ENCODE results near the gene TENT4B. TPM values are rescaled to one million over a fixed set of nuclear protein-coding genes. Genes with fewer than 3 reads are reported as not detected.
A peak's percentile ranks its signal among the peaks of the same experiment; 100 is the strongest.
"Not testable (repeated sequence)": the region's sequence is repeated elsewhere in the genome, so short reads cannot be mapped to it uniquely, and the experiment has no call there.

Gene TENT4B
- total RNA-seq, 1 donor from 2014 or later: 17.3 TPM

- DNase-seq (ENCODE audit: low read depth): peak; percentile 34
Measured at GRCh38 chr16:50154420-50154950, 1.4 kb downstream of the TENT4B start.

- no peak for DNase-seq (ENCODE audit: low read depth)
Measured at GRCh38 chr16:50155925-50156324, 2.8 kb downstream of the TENT4B start.

DNA sequence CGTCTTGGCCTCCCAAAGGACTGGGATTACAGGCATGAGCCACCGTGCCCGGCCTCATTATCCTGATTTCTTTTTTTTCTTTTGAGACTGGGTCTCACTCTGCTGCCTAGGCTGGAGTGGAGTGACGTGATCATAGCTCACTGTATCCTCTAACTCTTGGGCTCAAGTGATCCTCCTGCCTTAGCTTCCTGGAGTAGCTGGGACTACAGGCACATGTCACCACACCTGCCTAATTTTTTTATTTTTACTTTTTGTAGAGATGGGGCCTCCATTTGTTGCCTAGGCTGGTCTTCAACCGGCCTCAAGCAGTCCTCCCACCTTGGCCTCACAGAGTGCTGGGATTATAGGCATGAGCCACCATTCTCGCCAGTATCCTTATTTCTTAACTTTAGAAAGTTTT, 3.5 kb downstream of the TENT4B start:
- no peak for DNase-seq (ENCODE audit: low read depth)

DNA sequence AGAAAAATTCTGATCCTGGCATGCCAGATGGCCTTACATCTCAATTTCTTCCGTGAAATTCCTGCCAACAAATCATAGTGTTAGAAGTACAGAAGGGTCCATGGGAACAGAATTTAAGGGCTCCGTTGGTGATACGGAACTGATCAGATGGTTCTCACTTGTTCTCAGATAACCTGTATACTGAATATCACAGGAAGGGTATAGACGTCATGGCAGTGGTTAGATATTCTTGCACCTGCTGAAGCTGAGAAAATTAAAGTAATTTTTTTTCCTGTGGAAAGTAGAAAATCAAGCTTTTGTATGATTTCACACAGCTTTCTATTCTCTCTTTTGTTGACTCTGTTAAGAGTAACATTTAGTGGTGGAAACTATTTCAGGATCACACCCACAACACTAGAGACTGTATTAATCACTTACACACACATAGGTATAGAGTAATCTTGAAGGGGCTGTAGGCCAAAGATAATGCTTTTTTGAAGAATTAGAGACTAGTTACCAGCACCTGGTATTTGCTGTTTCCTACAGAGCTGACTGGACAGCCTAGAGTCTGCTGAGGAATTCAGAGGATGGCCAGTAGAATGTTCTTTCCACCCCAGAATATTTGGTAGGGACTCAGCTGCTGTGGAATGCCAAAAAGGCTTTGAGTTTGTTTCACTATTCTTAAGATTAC, 7.5 kb downstream of the TENT4B start:
- peak; percentile 42 for DNase-seq (ENCODE audit: low read depth)

- no peak for DNase-seq (ENCODE audit: low read depth)
Measured at GRCh38 chr16:50161950-50162349, 8.8 kb downstream of the TENT4B start.

- DNase-seq (ENCODE audit: low read depth): no peak
Measured at GRCh38 chr16:50165473-50165872, 12.4 kb downstream of the TENT4B start.

DNA sequence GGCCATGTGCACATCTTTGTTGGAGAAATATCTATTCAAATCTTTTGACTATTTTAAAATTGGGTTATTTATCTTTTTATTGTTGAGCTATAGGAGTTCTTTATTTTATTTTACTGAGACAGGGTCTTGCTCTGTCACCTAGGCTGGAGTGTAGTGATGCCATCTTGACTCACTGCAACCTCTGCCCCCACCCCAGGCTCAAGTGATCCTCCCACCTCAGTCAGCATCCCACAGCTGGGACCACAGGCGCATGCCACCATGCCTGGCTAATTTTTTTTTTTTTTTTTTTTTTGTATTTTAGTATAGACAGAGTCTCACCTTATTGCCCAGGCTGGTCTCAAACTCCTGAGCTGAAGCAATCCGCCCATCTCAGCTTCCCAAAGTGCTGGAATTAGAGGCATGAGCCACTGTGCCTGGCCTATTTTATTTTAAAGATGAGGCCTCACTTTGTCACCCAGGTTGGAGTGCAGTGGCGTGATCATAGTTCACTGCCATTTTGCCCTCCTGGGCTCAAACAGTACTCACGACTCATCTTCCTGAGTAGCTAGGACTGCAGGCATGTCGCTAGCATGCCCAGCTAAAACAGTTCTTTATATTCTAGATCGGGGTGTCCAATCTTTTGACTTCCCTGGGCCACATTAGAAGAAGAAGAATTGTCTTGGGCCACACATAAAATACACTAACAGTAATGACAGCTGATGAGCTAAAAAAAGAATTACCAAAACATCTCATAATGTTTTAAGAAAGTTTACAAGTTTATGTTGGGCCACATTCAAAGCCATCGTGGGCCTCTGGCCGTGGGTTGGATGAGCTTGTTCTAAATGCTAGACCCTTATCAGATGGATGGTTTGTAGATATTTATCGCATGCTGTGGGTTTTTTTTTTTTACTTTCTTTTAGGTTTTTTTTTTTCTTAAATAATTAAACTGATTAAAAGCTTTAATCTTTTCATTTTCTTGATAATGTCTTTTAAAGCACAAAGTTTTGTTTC, 13.7 kb downstream of the TENT4B start:
- DNase-seq (ENCODE audit: low read depth): peak; percentile 51

DNA sequence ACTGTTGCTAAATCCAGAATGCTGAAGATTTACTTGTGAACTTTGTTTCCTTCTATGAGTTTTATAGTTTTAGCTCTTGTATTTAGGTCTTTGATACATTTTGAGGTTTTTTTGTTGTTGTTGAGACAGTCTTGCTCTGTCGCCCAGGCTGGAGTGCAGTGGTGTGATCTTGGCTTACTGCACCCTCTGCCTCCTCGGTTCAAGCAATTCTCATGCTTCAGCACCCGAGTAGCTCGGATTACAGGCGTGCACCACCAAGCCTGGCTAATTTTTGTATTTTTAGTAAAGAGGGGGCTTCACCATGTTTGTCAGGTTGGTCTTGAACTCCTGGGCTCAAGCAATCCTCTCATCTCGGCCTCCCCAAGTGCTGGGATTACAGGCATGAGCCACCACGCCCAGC, 14.4 kb downstream of the TENT4B start:
- no peak for DNase-seq (ENCODE audit: low read depth)

DNA sequence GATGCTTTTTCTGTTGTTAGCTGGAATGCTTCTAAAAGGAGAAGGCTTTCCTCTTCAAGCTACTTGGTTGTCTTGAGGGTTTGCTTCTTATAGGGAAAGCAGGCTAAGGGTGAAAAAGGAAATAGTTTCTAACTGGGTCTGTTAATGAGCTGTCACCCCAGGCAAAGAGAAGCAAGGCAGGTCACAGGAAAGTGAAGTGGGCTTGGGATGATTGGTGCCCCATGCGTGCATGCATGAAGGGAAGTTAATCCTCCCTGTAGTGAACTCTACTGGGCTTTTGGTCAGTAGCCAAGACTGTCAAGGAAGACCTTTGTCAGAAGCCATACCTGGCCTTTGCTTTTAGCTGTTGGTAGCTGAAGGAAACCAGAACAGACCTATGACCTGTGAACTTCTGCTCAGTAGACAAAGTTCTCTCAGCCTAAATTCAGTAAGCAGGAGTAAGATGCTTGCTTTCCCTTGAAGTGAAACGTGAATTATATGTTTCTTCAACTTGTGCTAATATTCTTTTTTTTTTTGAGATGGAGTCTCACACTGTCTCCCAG, 16.5 kb downstream of the TENT4B start:
- no peak for DNase-seq (ENCODE audit: low read depth)

DNA sequence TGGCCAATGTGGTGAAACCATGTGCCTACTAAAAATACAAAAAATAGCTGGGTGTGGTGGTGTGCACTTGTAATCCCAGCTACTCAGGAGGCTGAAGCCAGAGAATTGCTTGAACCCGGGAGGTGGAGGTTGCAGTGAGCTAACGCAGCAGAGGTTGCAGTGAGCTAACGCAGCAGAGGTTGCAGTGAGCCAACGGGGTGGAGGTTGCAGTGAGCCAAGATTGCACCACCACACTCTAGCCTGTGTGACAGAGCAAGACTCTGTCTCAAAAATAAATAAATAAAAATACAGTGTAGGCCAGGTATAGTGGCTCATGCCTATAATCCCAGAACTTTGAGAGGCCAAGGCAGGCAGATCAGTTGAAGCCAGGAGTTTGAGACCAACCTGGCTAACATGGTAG, 18.7 kb downstream of the TENT4B start:
- DNase-seq (ENCODE audit: low read depth): not testable (repeated sequence)

DNA sequence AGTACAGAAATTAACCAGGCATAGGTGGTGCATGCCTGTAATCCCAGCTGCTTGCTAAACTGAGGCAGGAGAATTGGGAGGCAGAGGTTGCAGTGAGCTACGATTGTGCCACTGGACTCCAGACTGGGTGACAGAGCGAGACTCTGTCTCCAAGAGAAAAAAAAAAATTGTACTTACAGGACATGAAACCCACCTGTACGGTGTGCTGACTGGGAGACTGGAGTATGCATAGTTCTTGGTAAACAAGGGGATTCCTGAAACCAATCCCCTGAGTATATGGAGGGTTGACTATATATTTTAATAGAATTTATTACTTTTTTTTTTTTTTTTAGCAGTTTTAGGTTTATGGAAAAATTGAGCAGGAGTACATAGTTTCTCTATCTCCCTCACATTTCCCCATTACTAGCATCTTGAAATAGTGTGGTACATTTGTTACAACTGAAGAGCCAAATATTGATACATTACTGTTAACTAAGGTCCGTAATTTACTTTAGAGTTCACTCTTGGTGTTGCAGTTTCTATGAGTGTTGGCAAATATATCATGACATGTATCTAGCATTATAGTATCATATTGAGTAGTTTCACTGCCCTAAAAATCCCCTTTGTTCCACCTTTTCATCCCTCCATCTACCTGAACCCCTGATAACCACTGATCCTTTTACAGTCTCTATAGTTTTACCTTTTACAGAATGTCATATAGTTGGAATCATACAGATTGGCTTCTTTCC, 19.3 kb downstream of the TENT4B start:
- DNase-seq (ENCODE audit: low read depth): no peak

DNA sequence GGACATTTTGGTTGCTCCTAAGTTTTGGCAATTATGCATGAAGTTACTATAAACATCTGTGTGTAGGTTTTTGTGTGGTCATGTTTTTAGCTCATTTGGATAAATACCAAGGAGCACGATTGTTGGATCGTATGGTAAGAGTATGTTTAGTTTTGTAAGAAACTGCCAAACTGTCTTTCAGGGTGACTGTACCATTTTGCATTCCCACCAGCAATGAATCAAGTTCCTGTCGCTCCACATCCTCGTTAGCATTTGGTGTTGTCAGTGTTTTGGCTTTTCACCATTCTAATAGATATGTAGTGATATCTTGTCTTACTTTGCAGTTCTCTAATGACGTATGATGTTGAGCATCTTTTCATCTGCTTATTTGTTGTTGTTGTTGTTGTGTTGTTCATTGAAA, 20.2 kb downstream of the TENT4B start:
- no peak for DNase-seq (ENCODE audit: low read depth)

DNA sequence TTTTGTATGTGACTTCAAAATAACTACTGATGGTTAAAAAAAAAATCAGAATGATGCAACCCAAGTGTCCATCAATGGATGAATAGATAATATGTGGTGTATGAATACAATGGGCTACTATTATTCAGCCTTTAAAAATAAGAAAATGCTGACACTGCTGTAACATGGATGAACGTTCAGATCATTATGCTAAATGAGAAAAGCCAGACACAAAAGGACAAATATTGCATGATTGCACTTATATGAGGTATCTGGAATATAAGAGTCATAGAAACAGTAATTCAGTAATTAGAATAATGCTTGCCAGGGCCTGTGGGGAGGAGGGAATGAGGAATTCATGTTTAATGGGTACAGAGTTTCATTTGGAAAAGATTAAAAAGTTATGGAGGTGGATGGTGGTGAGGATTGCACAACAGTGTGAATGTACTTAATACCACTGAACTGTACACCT, 25.4 kb downstream of the TENT4B start:
- DNase-seq (ENCODE audit: low read depth): no peak

GRCh38 chr16:50182441-50182840, 29.3 kb downstream of the TENT4B start:
- DNase-seq (ENCODE audit: low read depth): no peak

- no peak for DNase-seq (ENCODE audit: low read depth)
Measured at GRCh38 chr16:50183316-50183715, 30.2 kb downstream of the TENT4B start.

DNA sequence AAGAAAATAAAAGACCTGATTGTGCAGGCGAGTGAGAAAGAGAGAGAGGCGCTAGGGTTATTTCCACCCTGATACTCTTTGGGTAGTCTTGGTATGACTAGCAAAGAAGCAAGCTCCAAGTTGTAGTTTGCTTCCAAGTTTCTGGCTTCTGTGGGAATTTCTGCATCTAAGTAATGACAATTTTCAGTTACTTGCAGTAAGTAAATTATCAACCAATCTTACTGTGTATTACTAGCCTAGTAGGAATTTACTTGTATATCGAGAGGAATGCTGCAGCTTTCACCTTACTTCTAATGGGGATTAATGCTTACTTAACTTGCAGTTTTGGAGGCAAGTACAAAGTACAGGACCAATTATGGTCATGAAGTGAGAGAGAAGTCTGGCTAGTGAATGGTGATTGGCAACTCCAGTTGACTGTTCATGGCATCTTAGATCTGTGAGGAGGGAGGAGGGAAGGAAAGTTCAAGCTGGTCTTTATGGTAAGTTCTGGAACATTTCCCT, 31.9 kb downstream of the TENT4B start:
- no peak for DNase-seq (ENCODE audit: low read depth)

GRCh38 chr16:50188619-50189136, 35.6 kb downstream of the TENT4B start:
- DNase-seq (ENCODE audit: low read depth): no peak

DNA sequence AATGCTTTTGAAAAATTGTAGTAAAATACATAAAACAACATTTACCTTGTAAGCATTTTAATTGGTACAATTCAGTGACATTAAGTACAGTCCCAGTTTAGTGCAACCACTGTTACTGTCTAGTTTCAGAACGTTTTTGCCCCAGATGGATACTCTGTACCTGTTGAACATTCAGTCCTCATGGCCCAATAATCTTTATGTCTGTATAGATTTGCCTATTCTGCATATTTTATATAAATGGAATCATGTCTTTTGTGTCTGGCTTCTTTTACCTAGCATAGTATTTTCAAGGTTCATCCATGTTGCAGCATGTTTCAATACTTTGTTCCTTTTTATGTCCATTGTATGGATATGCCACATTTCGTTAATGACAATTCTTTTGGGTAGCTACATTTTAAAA, 37.2 kb downstream of the TENT4B start:
- DNase-seq (ENCODE audit: low read depth): no peak

GRCh38 chr16:50192386-50193050, 39.4 kb downstream of the TENT4B start:
- DNase-seq (ENCODE audit: low read depth): no peak

DNA sequence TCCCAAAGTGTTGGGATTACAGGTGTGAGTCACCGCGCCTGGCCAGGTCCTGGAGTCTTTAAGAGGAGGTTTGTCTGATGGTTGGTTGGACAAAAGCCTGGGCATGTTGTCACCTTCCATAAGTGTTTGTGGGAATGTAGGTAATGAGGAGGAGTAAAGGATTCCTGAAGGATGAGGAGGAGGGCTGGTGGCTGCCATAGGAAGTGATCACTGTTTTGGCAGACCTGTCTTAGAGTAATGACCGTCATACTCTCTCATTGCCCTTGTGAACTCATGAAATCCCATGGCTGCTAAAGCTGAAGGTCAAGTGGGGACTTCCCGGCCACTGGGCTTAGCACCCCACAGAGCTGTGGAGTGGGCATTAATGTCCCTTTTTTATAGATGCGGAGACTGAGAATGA, 40.5 kb downstream of the TENT4B start:
- DNase-seq (ENCODE audit: low read depth): no peak
